Activated naive CD8-positive, alpha-beta T cell (primary cell): ENCODE data around the gene PSD2.

ENCODE experiments used
- H3K27ac Mint-ChIP-seq: one replicate; pipeline ENCODE4 v1.8.0; 2021; ENCODE audit warnings: mixed read lengths
- H3K27me3 Mint-ChIP-seq: one replicate; pipeline ENCODE4 v1.8.0; 2021; ENCODE audit warnings: mixed read lengths
- H3K36me3 Mint-ChIP-seq: one replicate; pipeline ENCODE4 v1.8.0; 2021; ENCODE audit warnings: mixed read lengths
- H3K4me1 Mint-ChIP-seq: one replicate; pipeline ENCODE4 v1.8.0; 2021; ENCODE audit warnings: low read depth, mixed read lengths
- H3K4me3 Mint-ChIP-seq: one replicate; pipeline ENCODE4 v1.8.0; 2021; ENCODE audit warnings: mild to moderate bottlenecking, mixed read lengths
- H3K9me3 Mint-ChIP-seq: one replicate; pipeline ENCODE4 v1.8.0; 2021; ENCODE audit warnings: low read depth, mixed read lengths

The PSD2 gene

DNA sequence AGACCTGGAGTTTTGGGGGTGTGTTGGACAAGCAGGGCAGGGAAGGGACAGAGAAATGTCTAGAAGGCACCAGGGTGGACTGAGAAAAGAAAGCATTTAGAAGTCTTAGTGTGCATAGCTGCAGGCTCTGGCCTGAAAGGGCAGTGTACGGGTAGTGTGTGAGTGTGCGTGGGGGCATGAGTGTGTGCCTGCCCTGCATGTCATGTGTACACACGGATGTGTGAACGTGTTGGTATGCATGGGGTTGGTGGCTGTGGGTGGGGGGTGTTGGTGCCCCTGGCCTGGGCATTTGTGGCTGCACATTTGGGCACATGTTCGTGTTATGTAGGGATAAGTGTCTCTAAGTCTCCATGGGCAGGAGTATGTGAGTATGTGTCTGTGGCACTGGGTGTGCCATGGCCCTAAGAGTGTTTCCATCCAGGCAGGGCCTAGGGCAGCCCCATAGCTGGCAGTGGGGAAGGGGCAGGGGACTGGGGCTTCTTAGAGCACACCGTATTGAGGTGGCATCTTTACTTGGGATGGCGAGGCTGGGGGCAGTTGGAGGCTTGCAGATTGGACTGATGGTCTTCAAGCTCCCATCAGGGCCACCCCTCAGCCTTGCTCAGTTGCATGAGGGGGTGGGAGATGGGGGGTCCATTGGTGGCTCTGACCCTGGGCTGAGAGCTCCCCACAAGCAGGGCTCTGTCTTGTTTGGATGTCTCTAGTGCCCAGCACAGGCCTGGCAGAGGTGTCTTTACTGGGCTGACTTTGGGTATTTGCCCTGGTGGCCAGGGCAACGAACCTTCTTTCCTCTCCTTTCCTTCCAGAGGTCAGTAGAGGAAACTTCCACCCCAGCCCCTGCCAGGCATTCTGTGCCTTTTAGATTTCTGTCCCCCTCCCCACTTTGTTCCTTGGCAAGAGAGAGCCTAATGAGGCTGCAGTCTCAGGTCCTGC, 15.0 kb downstream of the PSD2 start:
- Mint-ChIP-seq H3K27ac (no peak overlapping the region), H3K36me3 (no peaks in the 10 kb centered on the region), H3K27me3 (no peaks in the 10 kb centered on the region), H3K9me3 (no peaks in the 10 kb centered on the region), H3K4me3 (no peak overlapping the region), H3K4me1 (no peaks in the 10 kb centered on the region)

GRCh38 chr5:139811274-139811607, 15.6 kb downstream of the PSD2 start:
- H3K4me3 Mint-ChIP-seq, result no peak overlapping the region
- H3K4me1 Mint-ChIP-seq, result no peaks in the 10 kb centered on the region
- H3K27me3 Mint-ChIP-seq, result no peaks in the 10 kb centered on the region
- no peak overlapping the region for H3K27ac Mint-ChIP-seq
- H3K36me3 Mint-ChIP-seq, result no peaks in the 10 kb centered on the region
- H3K9me3 Mint-ChIP-seq, result no peaks in the 10 kb centered on the region

DNA sequence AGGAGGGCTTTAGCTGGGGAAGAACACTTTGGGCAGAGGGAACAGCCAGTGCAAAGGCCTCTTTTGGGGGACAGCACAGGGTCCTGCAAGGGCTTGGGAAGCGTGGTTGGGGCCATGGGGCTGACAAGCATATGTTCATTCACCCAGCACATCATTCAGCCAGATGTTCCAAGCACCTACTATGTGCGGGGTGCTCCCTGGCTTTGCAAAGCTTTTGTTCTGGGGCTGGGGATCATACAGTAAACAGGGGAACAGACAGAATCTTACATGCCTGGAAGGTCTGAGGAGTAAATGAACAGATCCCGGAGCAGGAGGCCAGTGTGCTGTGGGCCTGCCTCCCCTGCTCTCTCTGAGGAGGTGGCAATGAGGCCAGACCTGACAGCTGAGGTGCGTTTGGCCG, 16.7 kb downstream of the PSD2 start:
- no peak overlapping the region for H3K27ac Mint-ChIP-seq
- H3K9me3 Mint-ChIP-seq, result no peaks in the 10 kb centered on the region
- no peaks in the 10 kb centered on the region for H3K4me1 Mint-ChIP-seq
- H3K4me3 Mint-ChIP-seq, result no peak overlapping the region
- no peaks in the 10 kb centered on the region for H3K27me3 Mint-ChIP-seq
- H3K36me3 Mint-ChIP-seq, result no peaks in the 10 kb centered on the region

GRCh38 chr5:139812836-139813805, 17.5 kb downstream of the PSD2 start:
- Mint-ChIP-seq H3K4me1 (no peaks in the 10 kb centered on the region), H3K4me3 (no peak overlapping the region), H3K36me3 (no peaks in the 10 kb centered on the region), H3K27me3 (peaks cover 3% of the 10 kb centered on the region), H3K27ac (no peak overlapping the region), H3K9me3 (no peaks in the 10 kb centered on the region)

GRCh38 chr5:139814191-139814601, 18.6 kb downstream of the PSD2 start:
- peaks cover 3% of the 10 kb centered on the region for H3K36me3 Mint-ChIP-seq
- peaks cover 7% of the 10 kb centered on the region for H3K9me3 Mint-ChIP-seq
- peaks cover 3% of the 10 kb centered on the region for H3K27me3 Mint-ChIP-seq
- H3K27ac Mint-ChIP-seq, result no peak overlapping the region
- no peak overlapping the region for H3K4me3 Mint-ChIP-seq
- H3K4me1 Mint-ChIP-seq, result no peaks in the 10 kb centered on the region

- peaks cover 7% of the 10 kb centered on the region for H3K9me3 Mint-ChIP-seq
- no peak overlapping the region for H3K4me3 Mint-ChIP-seq
- no peaks in the 10 kb centered on the region for H3K4me1 Mint-ChIP-seq
- no peak overlapping the region for H3K27ac Mint-ChIP-seq
- H3K27me3 Mint-ChIP-seq, result peaks cover 3% of the 10 kb centered on the region
- H3K36me3 Mint-ChIP-seq, result peaks cover 3% of the 10 kb centered on the region
Measured at GRCh38 chr5:139814704-139815280, 19.2 kb downstream of the PSD2 start.

- H3K36me3 Mint-ChIP-seq, result peaks cover 3% of the 10 kb centered on the region
- H3K9me3 Mint-ChIP-seq, result peaks cover 7% of the 10 kb centered on the region
- peaks cover 3% of the 10 kb centered on the region for H3K27me3 Mint-ChIP-seq
- H3K4me1 Mint-ChIP-seq, result no peaks in the 10 kb centered on the region
- H3K4me3 Mint-ChIP-seq, result no peak overlapping the region
- H3K27ac Mint-ChIP-seq, result no peak overlapping the region
Measured at GRCh38 chr5:139816566-139816965, 21.0 kb downstream of the PSD2 start.

DNA sequence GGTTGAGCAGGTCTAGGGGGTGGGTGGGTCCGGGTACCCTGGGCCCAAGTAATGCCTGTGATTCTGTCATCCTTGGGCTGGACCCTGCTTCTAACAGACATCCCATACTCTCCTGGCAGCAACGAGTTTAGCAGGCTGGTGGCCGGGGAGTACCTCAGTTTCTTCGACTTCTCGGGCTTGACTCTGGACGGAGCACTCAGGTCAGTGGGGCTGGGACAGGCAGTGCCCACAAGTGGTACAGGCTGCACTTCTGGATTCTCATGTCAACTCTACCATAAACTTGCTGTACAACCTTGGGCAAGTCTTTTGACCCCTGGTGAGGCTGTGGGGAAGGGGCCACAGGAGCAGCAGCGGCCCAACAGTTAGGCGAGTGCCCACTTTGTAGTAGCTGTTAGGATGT, 21.8 kb downstream of the PSD2 start:
- Mint-ChIP-seq H3K27me3 (peaks cover 3% of the 10 kb centered on the region), H3K9me3 (peaks cover 7% of the 10 kb centered on the region), H3K36me3 (peaks cover 3% of the 10 kb centered on the region), H3K4me3 (no peak overlapping the region), H3K27ac (no peak overlapping the region), H3K4me1 (no peaks in the 10 kb centered on the region)

DNA sequence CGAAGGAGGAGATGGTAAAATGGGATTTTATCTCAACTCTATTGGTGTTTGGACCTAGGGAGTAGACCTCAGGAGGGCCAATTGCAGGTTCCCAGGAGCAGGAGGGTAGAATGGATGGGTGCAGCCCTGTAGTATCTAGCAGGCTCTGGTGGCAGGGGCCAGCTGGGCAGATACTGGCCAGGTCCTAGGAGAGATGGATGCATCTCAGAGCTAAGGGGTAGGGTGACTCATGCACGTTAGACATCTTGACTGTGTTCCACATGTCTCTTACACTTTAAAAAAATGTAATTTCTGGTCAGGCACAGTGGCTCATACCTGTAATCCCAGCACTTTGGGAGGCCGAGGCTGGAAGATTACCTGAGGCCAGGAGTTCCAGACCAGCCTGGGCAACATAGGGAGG, 22.4 kb downstream of the PSD2 start:
- no peak overlapping the region for H3K4me3 Mint-ChIP-seq
- peaks cover 7% of the 10 kb centered on the region for H3K9me3 Mint-ChIP-seq
- peaks cover 3% of the 10 kb centered on the region for H3K36me3 Mint-ChIP-seq
- no peak overlapping the region for H3K27ac Mint-ChIP-seq
- peaks cover 3% of the 10 kb centered on the region for H3K27me3 Mint-ChIP-seq
- H3K4me1 Mint-ChIP-seq, result no peaks in the 10 kb centered on the region

DNA sequence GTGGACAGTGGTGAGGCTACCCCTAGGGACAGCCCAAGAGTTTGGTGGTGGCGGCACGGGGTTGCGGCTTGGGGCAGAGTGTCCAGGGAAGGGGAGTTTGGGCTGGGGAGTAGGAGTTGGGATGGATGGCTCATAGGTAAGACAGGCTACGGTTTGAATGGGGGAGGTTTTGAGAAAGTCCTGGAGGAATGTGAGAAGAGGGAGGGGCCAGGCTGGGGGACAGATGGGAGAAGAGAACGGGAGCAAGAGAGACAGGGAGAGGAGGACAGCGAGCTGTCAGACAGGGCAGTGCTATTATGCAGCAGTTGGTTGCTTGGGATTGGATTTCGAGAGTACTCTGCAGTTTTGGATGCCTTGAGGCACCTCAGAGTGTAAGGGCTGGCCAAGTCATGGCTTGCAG, 24.5 kb downstream of the PSD2 start:
- H3K9me3 Mint-ChIP-seq, result peaks cover 7% of the 10 kb centered on the region
- peaks cover 3% of the 10 kb centered on the region for H3K27me3 Mint-ChIP-seq
- H3K4me3 Mint-ChIP-seq, result no peak overlapping the region
- H3K36me3 Mint-ChIP-seq, result peaks cover 3% of the 10 kb centered on the region
- H3K27ac Mint-ChIP-seq, result no peak overlapping the region
- H3K4me1 Mint-ChIP-seq, result no peaks in the 10 kb centered on the region

DNA sequence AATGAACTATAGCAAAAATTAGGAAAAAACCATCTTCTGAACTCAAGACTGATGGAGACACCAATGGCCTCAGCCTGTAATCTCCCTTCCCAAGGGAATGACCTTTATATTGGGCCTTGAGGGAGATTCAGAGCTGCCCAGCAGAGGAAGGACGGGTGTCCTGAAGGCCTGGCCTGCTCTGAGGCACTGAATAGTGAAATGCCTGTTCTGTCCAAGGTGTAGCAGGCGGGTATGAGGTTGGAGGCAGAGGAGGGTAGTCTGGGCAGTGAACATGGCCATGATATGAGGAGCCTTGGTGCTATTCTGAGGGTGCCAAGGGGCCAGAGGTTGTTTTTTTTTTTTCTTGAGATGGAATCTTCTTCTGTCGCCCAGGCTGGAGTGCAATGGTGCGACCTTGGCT, 25.0 kb downstream of the PSD2 start:
- no peak overlapping the region for H3K27ac Mint-ChIP-seq
- no peaks in the 10 kb centered on the region for H3K4me1 Mint-ChIP-seq
- H3K4me3 Mint-ChIP-seq, result no peak overlapping the region
- peaks cover 7% of the 10 kb centered on the region for H3K9me3 Mint-ChIP-seq
- peaks cover 3% of the 10 kb centered on the region for H3K36me3 Mint-ChIP-seq
- peaks cover 3% of the 10 kb centered on the region for H3K27me3 Mint-ChIP-seq

DNA sequence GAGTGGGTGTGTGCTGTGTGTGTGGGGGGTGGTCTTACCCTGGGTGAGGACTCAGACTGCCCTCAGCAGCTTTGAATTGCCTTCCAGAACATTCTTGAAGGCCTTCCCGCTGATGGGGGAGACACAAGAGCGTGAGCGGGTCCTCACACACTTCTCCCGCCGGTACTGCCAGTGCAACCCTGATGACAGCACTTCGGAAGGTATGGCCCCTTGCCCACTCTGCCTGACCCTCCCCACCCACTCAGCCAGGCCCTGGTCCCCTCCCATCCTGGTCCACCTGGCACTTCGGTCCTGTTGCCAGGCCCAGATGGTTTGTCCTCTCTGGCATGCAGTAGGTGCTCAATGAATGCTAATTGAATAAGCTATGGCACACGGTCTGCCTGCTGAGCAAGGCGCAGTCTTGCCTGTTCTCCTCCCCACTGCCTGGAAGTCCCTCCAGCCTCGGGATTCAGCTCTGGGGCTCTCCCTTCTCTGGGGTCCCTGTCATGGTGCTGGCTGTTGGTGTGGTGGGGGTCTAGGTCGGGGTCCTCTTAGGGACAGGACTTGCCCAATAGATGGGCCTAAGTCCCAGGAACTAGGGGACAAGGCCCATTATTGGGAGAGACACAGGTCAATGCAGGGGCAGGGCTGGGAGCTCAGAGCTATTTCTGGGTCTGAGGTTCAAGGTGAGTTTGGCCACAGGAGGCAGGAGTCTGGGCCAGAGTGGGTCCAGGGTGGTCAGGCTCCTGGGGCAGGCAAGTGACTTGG, 26.4 kb downstream of the PSD2 start:
- peaks cover 7% of the 10 kb centered on the region for H3K9me3 Mint-ChIP-seq
- H3K27me3 Mint-ChIP-seq, result peaks cover 3% of the 10 kb centered on the region
- H3K27ac Mint-ChIP-seq, result no peak overlapping the region
- no peak overlapping the region for H3K4me3 Mint-ChIP-seq
- peaks cover 3% of the 10 kb centered on the region for H3K36me3 Mint-ChIP-seq
- no peaks in the 10 kb centered on the region for H3K4me1 Mint-ChIP-seq

DNA sequence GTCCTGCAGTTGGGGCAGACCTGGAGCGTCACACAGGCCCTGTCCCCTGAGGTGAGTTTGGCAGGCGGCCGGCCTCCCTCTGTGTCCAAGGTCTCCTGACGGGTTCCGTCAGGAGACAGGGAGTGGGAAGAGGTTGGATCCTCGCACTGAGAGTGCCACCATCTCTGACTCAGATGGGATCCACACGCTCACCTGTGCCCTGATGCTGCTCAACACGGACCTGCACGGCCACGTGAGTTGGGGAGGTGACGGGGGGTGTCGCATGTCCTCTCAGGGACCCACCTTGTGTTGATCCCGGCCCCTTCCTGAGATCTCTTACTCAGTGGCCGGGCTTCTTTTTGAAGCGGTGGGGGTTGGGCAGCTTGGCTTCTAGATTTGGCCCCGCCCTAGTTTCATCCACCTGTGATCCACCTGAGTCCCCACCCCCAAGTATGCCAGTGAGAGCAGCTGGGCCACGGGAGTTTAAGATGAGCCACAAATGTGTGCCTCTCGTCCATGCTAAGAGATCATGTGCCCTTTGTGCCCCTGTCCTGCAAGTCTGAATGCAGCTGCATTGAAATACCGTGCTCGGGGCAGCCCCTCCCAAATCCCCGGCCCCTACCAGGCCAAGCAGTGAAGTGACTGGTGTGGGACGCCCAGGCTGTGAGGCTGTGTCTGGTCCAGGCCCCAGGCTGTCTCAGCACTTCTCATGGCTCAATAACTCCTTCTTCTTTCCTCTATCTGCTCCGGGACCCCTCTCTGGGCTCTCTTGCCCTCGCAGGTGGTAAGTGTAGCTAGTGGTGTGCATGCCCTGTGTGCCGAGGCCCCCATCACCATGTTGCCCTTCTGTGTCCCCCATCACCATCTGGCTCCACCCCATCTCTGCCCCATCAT, 27.2 kb downstream of the PSD2 start:
- H3K27me3 Mint-ChIP-seq, result peaks cover under 1% of the 10 kb centered on the region
- H3K4me3 Mint-ChIP-seq, result no peak overlapping the region
- H3K27ac Mint-ChIP-seq, result no peak overlapping the region
- peaks cover 7% of the 10 kb centered on the region for H3K9me3 Mint-ChIP-seq
- H3K36me3 Mint-ChIP-seq, result peaks cover 3% of the 10 kb centered on the region
- no peaks in the 10 kb centered on the region for H3K4me1 Mint-ChIP-seq
